ENCODE results near the gene PTPRG.

GRCh38 chr3:62209101-62209500 is 647.7 kb downstream of the PTPRG start:
- no peak for TF ChIP-seq EZH2phosphoT487 (IDR thresholded peaks at IDR 0.05; ENCODE audit: borderline replicate concordance)
- TF ChIP-seq CTCF (conservative IDR thresholded peaks at IDR 0.05; ENCODE audit: low read length): no peak

Measured in Loucy (cell line).